Activated CD4-positive, alpha-beta memory T cell treated with anti-CD3 and anti-CD28 coated beads, Interleukin-2, amount 10 ng/mL, durations not matched to agents 7 days and 5 days (primary cell): Measurements from ENCODE around the gene EGFL8. TPM values are rescaled to one million over a fixed set of nuclear protein-coding genes. Genes with fewer than 3 reads are reported as not detected.

Source experiments
- CTCF ChIA-PET: fragments of 350-600 bp; sonication (Branson Sonifier 250); formaldehyde crosslinking; loops from one replicate; lab custom pipeline; 2021; ENCODE audit warnings: antibody characterized with exemption, inconsistent platforms; lab: Charles Lee
- POLR2A ChIA-PET: fragments of 350-600 bp; sonication (Branson Sonifier 250); formaldehyde crosslinking; loops from one replicate; lab custom pipeline; 2021; ENCODE audit warnings: antibody characterized with exemption; lab: Charles Lee
- DNase-seq: peaks from one replicate; pipeline ENCODE4 v3.0.0-alpha.2; 2020
- H3K27ac Mint-ChIP-seq: one replicate; pipeline ENCODE4 v1.8.0; 2021; ENCODE audit warnings: mild to moderate bottlenecking, mixed read lengths
- H3K27me3 Mint-ChIP-seq: one replicate; pipeline ENCODE4 v1.8.0; 2021; ENCODE audit warnings: mixed read lengths
- H3K36me3 Mint-ChIP-seq: one replicate; pipeline ENCODE4 v1.8.0; 2021; ENCODE audit warnings: low read depth, mixed read lengths
- H3K4me1 Mint-ChIP-seq: one replicate; pipeline ENCODE4 v1.8.0; 2021; ENCODE audit warnings: mixed read lengths
- H3K4me3 Mint-ChIP-seq: one replicate; pipeline ENCODE4 v1.8.0; 2021; ENCODE audit warnings: mild to moderate bottlenecking, mixed read lengths
- H3K9me3 Mint-ChIP-seq: one replicate; pipeline ENCODE4 v1.8.0; 2021; ENCODE audit warnings: mixed read lengths
- total RNA-seq, 2 experiments: library from RNA; stranded (reverse); gene quantifications; one replicate each; pipeline ENCODE4 v1.2.3, GENCODE V29; 2021

Gene EGFL8
- total RNA-seq, result 1 to 10 TPM; 5.1 to 5.2 TPM

DNA sequence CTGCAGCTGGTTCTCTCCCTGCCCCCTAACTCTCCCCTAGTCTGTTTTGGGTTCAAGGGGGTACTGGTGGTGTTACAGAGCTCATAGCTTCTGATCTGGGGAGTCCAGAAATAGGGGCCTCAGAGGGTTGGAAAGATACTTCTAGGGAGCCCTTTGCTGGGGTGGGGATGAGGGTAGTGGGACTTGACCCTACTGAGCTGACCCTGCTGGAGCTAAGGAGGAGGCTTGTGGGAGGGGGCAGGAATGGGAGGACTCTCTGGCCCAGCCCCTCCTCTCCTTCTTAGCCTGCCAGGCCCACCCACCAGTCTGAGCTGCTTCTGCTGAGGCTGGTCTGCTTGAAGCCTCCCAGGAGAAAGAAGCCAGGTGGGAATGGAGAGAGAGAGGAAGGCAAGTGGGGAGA lies at the start of gene EGFL8:
TSS of gene EGFL8 (plus strand) at position 301 of the 400 bp plus-strand sequence. CDS start 1,571 bp downstream, outside the sequence.
- no peak within 1 kb of the TSS for H3K4me3 Mint-ChIP-seq
- DNase-seq, result no peak
- peaks cover 16% of the 10 kb centered on the region for H3K36me3 Mint-ChIP-seq
- ChIA-PET CTCF (no interaction called here), POLR2A (interaction anchor here (1.3 kb wide), 1 partner anchor 13 kb away, joined by 3 read pairs; no protein-coding TSS in a partner anchor)
- no peak within 1 kb of the TSS for H3K27ac Mint-ChIP-seq
- no peaks in the 10 kb centered on the region for H3K4me1 Mint-ChIP-seq
- H3K27me3 Mint-ChIP-seq, result no peaks in the 10 kb centered on the region
- H3K9me3 Mint-ChIP-seq, result no peaks in the 10 kb centered on the region

DNA sequence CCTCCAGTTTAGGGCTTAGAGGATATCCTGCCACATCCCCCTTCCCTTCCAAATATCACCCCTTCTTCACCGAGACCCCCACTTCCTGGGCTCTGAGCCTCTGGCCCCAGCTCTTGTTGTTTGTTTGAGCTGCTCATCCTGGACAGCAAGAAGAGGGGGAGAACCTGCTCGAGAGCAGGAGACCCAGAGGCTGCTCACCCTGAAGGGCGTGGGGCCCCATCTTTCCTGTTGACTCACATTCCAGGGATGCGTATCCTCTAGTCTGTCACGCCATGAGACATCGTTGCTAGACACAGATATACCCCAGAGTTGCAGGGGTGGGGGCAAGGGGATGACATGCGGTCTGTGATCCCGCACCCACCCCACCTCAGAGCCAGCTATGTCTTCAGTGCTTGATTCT lies 49.6 kb upstream of the EGFL8 start:
- Mint-ChIP-seq H3K27me3 (peaks cover 2% of the 10 kb centered on the region), H3K9me3 (no peaks in the 10 kb centered on the region), H3K27ac (no peak overlapping the region), H3K4me3 (no peak overlapping the region), H3K4me1 (peaks cover 2% of the 10 kb centered on the region), H3K36me3 (peaks cover 55% of the 10 kb centered on the region)
- DNase-seq, result no peak
- CTCF ChIA-PET, result interaction anchor here (0.7 kb wide), 1 partner anchor 40 kb away, joined by 3 read pairs; no protein-coding TSS in a partner anchor
- POLR2A ChIA-PET, result interaction anchor here (1.6 kb wide), 1 partner anchor 13 kb away, joined by 7 read pairs; the partner anchor contains the start of gene ATF6B

DNA sequence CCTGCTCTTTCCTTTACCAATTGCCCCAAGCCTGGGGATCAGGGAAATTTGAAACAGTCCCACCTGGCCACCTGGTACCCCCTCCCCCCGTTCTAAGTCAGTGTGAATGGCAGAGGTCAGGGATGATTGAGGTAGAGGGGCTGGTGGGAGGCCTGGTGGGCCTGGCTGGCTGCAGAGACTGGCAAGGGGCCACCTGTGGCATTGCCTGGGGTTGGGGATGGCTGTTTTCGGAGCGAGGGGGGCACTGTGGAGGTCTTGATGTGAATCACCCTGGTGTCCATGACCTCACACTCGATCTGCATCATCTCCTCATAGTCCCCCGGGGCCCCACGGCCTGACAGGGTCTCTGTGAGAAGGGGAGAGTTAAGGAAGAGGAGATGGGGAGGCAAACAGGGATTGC lies 48.8 kb upstream of the EGFL8 start:
- POLR2A ChIA-PET, result no interaction called here
- peaks cover 2% of the 10 kb centered on the region for H3K4me1 Mint-ChIP-seq
- no peaks in the 10 kb centered on the region for H3K27me3 Mint-ChIP-seq
- no peak overlapping the region for H3K27ac Mint-ChIP-seq
- H3K9me3 Mint-ChIP-seq, result no peaks in the 10 kb centered on the region
- CTCF ChIA-PET, result no interaction called here
- no peak overlapping the region for H3K4me3 Mint-ChIP-seq
- DNase-seq, result no peak
- H3K36me3 Mint-ChIP-seq, result peaks cover 60% of the 10 kb centered on the region

DNA sequence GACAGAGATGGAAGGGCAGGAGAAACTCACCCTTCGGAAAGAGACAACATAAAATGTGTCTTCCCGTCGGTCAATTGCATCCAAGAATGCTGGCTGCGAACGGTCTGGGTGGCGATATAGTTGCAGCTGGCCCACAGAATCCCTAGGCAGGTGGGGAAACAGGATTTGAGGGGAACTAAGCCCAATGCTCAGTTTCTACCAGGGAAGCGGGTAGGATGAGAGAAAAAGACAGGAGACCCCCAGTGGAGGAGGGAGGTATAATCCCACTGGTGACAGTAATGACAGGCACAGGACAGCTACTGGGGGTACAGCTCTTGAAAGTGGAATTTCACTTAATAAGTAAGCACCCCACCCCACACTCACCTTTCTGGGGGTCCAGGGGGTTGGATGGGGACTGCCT lies 47.7 kb upstream of the EGFL8 start:
- ChIA-PET CTCF (interaction anchor here (2.5 kb wide), 1 partner anchor 24 kb away, joined by 8 read pairs; no protein-coding TSS in a partner anchor), POLR2A (interaction anchor here (1.0 to 1.6 kb wide), 2 partner anchors 9 to 11 kb away, joined by 3 to 4 read pairs; no protein-coding TSS in a partner anchor)
- no peaks in the 10 kb centered on the region for H3K9me3 Mint-ChIP-seq
- peaks cover 64% of the 10 kb centered on the region for H3K36me3 Mint-ChIP-seq
- no peak for DNase-seq
- H3K4me1 Mint-ChIP-seq, result peaks cover 2% of the 10 kb centered on the region
- no peak overlapping the region for H3K27ac Mint-ChIP-seq
- no peaks in the 10 kb centered on the region for H3K27me3 Mint-ChIP-seq
- no peak overlapping the region for H3K4me3 Mint-ChIP-seq

DNA sequence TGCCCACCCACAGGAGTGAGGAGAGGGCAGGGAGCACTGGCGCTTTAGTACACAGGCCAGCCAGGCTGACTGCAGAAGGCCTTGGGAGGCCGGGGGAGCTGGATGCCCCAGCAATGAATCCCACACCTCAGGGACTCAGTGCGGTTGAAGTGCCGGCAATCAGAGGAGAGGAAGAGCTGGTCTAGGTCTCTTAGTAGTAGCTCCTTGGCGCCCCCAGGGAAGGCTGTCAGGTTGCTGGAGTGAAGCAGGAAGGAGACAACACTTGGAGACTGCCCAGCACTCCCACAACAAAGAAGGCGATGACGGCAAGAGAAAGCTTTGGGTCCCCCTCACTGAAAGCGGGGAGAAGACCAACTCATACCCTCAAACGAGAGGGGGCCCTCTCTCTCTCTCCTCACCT lies 46.9 kb upstream of the EGFL8 start:
- CTCF ChIA-PET, result interaction anchor here (1.5 to 2.5 kb wide), 4 partner anchors 11 to 78 kb away, joined by 5 to 21 read pairs (median 10); partner anchors contain the start of genes ATF6B and FKBPL
- H3K9me3 Mint-ChIP-seq, result no peaks in the 10 kb centered on the region
- H3K36me3 Mint-ChIP-seq, result peaks cover 65% of the 10 kb centered on the region
- no peak for DNase-seq
- POLR2A ChIA-PET, result interaction anchor here (1.6 to 2.4 kb wide), 2 partner anchors 10 kb away, joined by 4 to 10 read pairs; partner anchors contain the start of gene ATF6B
- H3K27me3 Mint-ChIP-seq, result no peaks in the 10 kb centered on the region
- peaks cover 2% of the 10 kb centered on the region for H3K4me1 Mint-ChIP-seq
- no peak overlapping the region for H3K27ac Mint-ChIP-seq
- H3K4me3 Mint-ChIP-seq, result no peak overlapping the region

DNA sequence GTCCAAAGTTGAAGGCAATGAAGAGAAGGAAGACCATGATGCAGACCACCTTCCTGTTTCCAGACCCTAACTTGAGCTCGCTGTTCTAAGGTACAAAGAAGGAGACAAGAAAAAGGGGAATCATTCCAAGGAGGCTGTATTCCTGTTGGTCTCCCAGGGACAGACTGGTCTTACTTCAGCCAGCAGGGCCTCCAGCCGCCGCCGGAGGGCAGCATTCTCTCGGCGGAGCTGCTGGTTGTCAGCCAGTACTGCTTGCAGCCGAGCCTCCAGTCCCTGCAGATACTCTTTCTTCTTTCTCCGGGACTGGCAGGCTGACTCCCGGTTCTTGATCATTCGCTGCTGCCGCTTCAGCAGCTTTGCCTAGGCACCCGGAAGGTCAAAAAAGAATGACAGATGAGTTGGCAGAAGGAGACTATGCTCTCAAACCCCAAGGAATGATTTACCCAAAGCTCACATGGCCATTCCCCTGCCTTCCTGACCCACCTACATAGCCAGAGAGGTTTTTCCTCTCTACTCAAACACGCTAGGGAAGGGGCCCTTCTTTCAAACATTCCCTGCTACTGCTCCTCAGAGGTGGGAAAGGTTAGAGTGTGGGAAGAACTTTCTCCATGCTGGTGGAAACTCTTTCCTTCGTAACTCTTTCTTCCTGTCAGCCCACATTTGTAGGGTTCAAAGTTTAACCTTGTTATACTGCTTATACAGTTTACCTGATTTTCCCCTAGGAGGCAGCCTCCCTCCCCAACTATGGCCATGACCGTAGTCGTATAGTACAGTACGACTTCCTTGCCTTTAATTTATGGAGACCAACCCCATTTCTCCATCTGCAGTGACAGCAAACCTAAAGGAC lies 45.4 kb upstream of the EGFL8 start:
- DNase-seq, result peak; percentile 78
- ChIA-PET CTCF (interaction anchor here (0.9 to 2.5 kb wide), 14 partner anchors 9 to 135 kb away, joined by 3 to 21 read pairs (median 4); partner anchors contain the start of genes ATF6B and FKBPL), POLR2A (interaction anchor here (1.0 to 2.4 kb wide), 4 partner anchors 9 to 76 kb away, joined by 4 to 10 read pairs (median 8); partner anchors contain the start of genes ATF6B and FKBPL)
- Mint-ChIP-seq H3K4me3 (no peak overlapping the region), H3K9me3 (no peaks in the 10 kb centered on the region), H3K27me3 (no peaks in the 10 kb centered on the region), H3K27ac (peak overlapping the region; percentile 24), H3K4me1 (peaks cover 4% of the 10 kb centered on the region), H3K36me3 (peaks cover 69% of the 10 kb centered on the region)

DNA sequence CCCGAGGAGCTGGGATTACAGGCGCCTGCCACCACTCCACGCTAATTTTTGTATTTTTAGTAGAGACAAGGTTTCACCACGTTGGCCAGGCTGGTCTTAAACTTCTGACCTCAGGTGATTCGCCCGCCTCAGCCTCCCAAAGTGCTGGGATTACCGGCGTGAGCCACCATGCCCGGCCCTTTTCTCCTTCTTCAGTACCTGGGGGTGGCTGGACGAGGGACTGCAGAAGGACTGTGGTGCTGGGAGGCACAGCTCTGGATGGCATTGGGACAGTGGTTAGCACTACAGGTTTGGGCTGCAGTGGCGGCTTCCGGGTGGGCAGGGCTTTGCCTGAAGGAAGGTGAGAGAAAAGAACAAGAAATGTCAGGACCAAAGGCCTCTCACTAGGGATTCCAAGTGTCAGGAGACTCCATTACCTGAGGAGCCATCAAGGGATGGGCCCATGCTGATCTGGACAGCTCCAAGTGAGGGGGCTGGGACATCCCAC lies 43.8 kb upstream of the EGFL8 start:
- DNase-seq, result no peak
- Mint-ChIP-seq H3K27me3 (no peaks in the 10 kb centered on the region), H3K9me3 (no peaks in the 10 kb centered on the region), H3K27ac (no peak overlapping the region), H3K36me3 (peaks cover 68% of the 10 kb centered on the region), H3K4me1 (peaks cover 8% of the 10 kb centered on the region), H3K4me3 (no peak overlapping the region)
- ChIA-PET POLR2A (interaction anchor here (1.0 to 1.3 kb wide), 2 partner anchors 9 to 11 kb away, joined by 3 read pairs; partner anchors contain the start of genes FKBPL and TNXB), CTCF (no interaction called here)

DNA sequence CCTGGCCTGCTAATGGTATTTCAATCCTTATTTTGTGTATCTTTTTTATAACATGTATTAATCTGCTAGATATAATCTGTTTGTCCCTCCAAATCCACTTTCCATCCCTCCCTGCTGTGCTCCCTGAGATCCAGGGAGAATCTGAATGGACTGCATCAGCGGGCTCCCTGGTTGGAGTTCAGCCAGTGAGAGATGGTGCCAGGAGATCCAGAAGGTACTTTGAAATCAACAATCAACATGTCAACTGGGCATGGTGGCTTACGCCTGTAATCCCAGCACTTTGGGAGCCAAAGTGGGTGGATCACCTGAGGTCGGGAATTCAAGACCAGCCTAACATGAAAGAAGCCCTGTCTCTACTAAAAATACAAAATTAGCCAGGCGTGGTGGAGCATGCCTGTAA lies 40.7 kb upstream of the EGFL8 start:
- no peak for DNase-seq
- Mint-ChIP-seq H3K4me1 (peaks cover 31% of the 10 kb centered on the region), H3K27ac (no peak overlapping the region), H3K27me3 (no peaks in the 10 kb centered on the region), H3K9me3 (no peaks in the 10 kb centered on the region), H3K36me3 (peaks cover 66% of the 10 kb centered on the region), H3K4me3 (no peak overlapping the region)
- ChIA-PET CTCF (no interaction called here), POLR2A (no interaction called here)

DNA sequence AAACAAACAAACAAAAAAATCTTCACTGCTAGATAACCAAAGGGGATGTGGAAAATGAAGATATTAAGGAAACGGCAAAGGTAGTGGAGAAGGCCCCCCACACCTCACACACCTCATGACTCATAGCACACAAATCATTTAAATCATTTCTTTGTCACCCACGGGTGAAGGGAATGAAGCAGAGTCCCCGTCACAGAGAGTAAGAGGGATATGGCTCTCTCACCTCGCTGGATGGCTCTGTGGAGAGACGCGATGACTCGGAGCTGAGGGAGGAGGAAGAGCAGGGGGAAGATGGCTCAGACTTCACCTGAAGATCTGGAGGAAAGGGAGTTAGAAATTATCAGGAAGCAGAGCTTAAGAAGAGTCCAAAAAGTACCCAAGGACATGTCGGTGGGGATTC lies 37.5 kb upstream of the EGFL8 start:
- peak overlapping the region; percentile 92 for H3K27ac Mint-ChIP-seq
- DNase-seq, result no peak
- H3K4me1 Mint-ChIP-seq, result peaks cover 48% of the 10 kb centered on the region
- no peaks in the 10 kb centered on the region for H3K9me3 Mint-ChIP-seq
- H3K4me3 Mint-ChIP-seq, result peak overlapping the region; percentile 92
- ChIA-PET CTCF (interaction anchor here (0.6 to 2.9 kb wide), 3 partner anchors 8 to 80 kb away, joined by 3 to 21 read pairs (median 20); no protein-coding TSS in a partner anchor), POLR2A (interaction anchor here (1.0 to 3.6 kb wide), 8 partner anchors 8 to 845 kb away, joined by 3 to 31 read pairs (median 8); partner anchors contain the start of genes AGPAT1, GPSM3 and RNF5)
- H3K27me3 Mint-ChIP-seq, result no peaks in the 10 kb centered on the region
- H3K36me3 Mint-ChIP-seq, result peaks cover 39% of the 10 kb centered on the region

DNA sequence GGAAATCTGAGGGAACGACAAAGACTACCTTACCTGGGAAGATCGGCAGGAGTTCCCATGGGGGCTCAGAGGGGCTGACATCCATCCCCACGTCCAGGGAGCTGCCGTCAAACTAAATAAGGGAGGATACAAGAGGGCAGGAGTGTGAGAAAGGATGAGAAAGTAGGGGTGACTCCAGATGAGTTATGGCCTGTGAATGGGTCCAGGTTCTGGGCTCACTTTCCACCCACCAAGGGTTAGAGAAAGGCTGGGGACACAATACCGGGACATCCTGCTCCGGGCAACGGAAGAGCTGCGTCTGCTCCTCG lies 37.0 kb upstream of the EGFL8 start:
- POLR2A ChIA-PET, result interaction anchor here (1.0 to 3.6 kb wide), 11 partner anchors 9 to 845 kb away, joined by 3 to 31 read pairs (median 7); partner anchors contain the start of genes AGPAT1, GPSM3, PBX2 and RNF5

DNA sequence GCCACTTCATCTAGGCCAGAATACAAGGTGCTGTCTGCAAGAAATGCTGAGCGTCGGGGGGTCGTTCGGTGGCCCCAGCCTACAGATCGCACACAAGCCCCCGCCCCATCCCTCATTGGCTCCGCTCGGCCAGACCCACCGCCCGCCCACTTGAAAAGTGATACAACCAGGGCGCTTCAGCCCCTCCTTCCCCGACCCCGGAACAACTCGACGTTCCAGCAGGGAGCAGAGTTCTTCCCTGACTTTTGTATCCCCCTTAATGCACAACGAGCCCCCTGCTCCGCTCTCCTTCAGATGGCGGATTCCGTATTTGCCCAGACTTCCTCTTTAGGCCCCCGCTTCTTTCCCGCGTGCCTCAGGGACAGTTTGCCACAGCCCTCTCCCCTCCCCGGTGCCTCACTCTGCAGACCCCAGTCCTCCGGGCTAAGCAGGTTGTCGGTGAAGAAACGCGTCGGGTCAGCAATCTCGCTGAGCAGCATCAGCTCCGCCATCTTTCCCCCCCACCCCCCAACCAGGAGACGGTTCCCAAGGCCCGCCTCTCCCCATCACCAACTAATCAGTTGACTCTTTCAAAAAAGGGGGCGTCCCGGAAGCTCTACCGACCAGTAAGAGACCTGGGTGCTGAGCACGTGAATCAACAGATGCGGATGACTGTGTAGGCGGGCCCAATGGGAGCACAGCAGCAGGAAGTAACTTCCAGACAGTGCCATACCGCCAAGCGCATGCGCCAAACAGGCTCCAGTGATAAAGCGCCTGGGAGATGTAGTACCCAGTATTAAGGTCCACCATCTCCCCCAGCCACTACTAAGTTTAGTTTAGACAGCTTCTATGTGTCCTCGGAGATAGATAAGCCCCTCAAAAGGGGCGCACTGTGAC lies 36.4 kb upstream of the EGFL8 start, which contains the start of gene ATF6B:
TSS of gene ATF6B (minus strand) at position 530 of the 876 bp plus-strand sequence. CDS start at position 491, 39 bp downstream.
- Mint-ChIP-seq H3K36me3 (peaks cover 33% of the 10 kb centered on the region), H3K27me3 (peaks cover 4% of the 10 kb centered on the region), H3K4me3 (peak within 1 kb of the TSS; percentile 92), H3K27ac (peak within 1 kb of the TSS; percentile 92), H3K4me1 (peaks cover 48% of the 10 kb centered on the region), H3K9me3 (no peaks in the 10 kb centered on the region)
- ChIA-PET POLR2A (interaction anchor here (0.6 to 3.6 kb wide), 20 partner anchors 9 to 844 kb away, joined by 3 to 31 read pairs (median 6); partner anchors contain the start of genes AGPAT1, DXO, EHMT2 and GPSM3), CTCF (interaction anchor here (0.6 to 2.9 kb wide), 4 partner anchors 10 to 711 kb away, joined by 3 to 21 read pairs (median 12); partner anchors contain the start of gene TAP2)
- DNase-seq, result peak; percentile 98

More for the DNA sequence above, 37.0 kb upstream of the EGFL8 start:
- no peak for DNase-seq
- peak overlapping the region; percentile 92 for H3K4me3 Mint-ChIP-seq
- H3K9me3 Mint-ChIP-seq, result no peaks in the 10 kb centered on the region
- H3K27me3 Mint-ChIP-seq, result peaks cover 3% of the 10 kb centered on the region
- H3K4me1 Mint-ChIP-seq, result peaks cover 48% of the 10 kb centered on the region
- H3K36me3 Mint-ChIP-seq, result peaks cover 35% of the 10 kb centered on the region
- CTCF ChIA-PET, result interaction anchor here (1.5 to 2.9 kb wide), 3 partner anchors 9 to 711 kb away, joined by 3 to 21 read pairs (median 20); partner anchors contain the start of gene TAP2
- H3K27ac Mint-ChIP-seq, result peak overlapping the region; percentile 92
